ENCODE measurements around the gene PRKCZ.

GRCh38 chr1:2185880-2186855, 136.0 kb downstream of the PRKCZ start:
- TF ChIP-seq BHLHE40 (IDR thresholded peaks at IDR 0.05; ENCODE audit: low read depth, low read length) (no peak), CTCF (conservative IDR thresholded peaks at IDR 0.05; ENCODE audit: low read depth, low read length) (no peak), POLR2A (IDR thresholded peaks at IDR 0.05; ENCODE audit: low read depth, low read length) (no peak)
